Measurements from ENCODE around the gene ATXN1. TPM values are rescaled to one million over a fixed set of nuclear protein-coding genes. Genes with fewer than 3 reads are reported as not detected.

Gene ATXN1
- total and polyA plus RNA-seq, 2 of the 8 experiments (the other 6 are each of a cell fraction or from before 2014, with no cell fraction given) = 1.6 to 4.0 TPM

DNA sequence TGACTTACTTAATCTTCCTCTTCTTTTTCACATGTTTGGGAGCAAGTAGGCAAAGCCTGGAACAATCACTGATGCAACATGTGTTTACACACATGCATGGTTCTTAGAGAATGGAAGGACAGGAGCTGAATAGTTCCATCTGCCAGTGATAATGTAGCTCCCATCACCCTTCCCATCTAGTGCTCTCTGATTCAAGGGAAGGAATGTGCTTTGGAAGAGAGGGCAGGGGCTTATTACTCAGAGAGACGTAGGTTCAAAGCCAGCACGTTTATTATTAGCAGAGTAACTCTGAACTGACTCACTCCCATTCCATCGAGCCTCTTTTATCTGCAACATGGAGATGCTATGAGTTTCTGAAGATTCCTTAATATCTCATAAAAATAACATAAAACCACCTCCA is 311.0 kb downstream of the ATXN1 start:
- Histone ChIP-seq H3K4me2 (ENCODE audit: insufficient read depth in 1 of 2, low read depth in 2 of 2, low read length in 2 of 2) (no peak overlapping the region), H4K8ac (ENCODE audit: extremely low read depth, insufficient read depth, low read length) (no peak overlapping the region), H2BK15ac (ENCODE audit: low read length) (no peak overlapping the region), H2AK5ac (ENCODE audit: low read depth, low read length) (no peak overlapping the region), H4K20me1 (replicated peaks in 1 of 2; ENCODE audit: control insufficient read depth in 1 of 2, insufficient read depth in 2 of 2, low read length in 2 of 2) (no peaks in the 10 kb centered on the region), H2BK20ac (ENCODE audit: low read length) (no peak overlapping the region), H3K4ac (replicated peaks; ENCODE audit: insufficient read length, low read depth, low read length) (no peak overlapping the region), H2AFZ (ENCODE audit: low read length) (no peak overlapping the region), H3K27ac (ENCODE audit: low read depth, low read length) (no peak overlapping the region), H3K4me3 (ENCODE audit: extremely low read depth in 1 of 4, insufficient read depth in 2 of 4, low read depth in 3 of 4, low read length in 4 of 4) (no peak overlapping the region), H3K9me3 (ENCODE audit: insufficient read depth in 2 of 2, low read depth in 1 of 2, low read length in 1 of 2) (no peaks in the 10 kb centered on the region), H3K23me2 (ENCODE audit: low read depth, low read length) (no peaks in the 10 kb centered on the region), H3K79me2 (ENCODE audit: control insufficient read depth in 1 of 2, insufficient read depth in 2 of 2, low read length in 2 of 2) (no peaks in the 10 kb centered on the region), H3K79me1 (ENCODE audit: low read depth, low read length) (no peaks in the 10 kb centered on the region), H2BK12ac (ENCODE audit: low read depth, low read length) (no peak overlapping the region), H3K23ac (ENCODE audit: insufficient read length) (no peak overlapping the region), H3K9ac (replicated peaks in 1 of 4; ENCODE audit: extremely low read depth in 1 of 4, low read depth in 3 of 4, low read length in 3 of 4) (no peak overlapping the region), H2BK120ac (replicated peaks; ENCODE audit: low read depth, low read length) (no peak overlapping the region), H4K5ac (ENCODE audit: insufficient read length, low read depth, low read length) (no peak overlapping the region), H3K4me1 (replicated peaks in 1 of 4; ENCODE audit: control insufficient read depth in 3 of 4, insufficient read depth in 4 of 4, low read length in 3 of 4) (no peaks in the 10 kb centered on the region), H3K27me3 (replicated peaks in 1 of 4; ENCODE audit: control insufficient read depth in 3 of 4, extremely low read depth in 1 of 4, insufficient read depth in 3 of 4, low read length in 3 of 4) (no peaks in the 10 kb centered on the region), H3K56ac (replicated peaks; ENCODE audit: insufficient read length, low read depth, low read length) (no peak overlapping the region), H3K18ac (ENCODE audit: extremely low read depth, low read length) (no peak overlapping the region), H3K14ac (ENCODE audit: insufficient read length) (no peak overlapping the region), H2BK5ac (ENCODE audit: low read depth, low read length) (no peak overlapping the region), H3K36me3 (ENCODE audit: control insufficient read depth in 2 of 4, insufficient read depth in 4 of 4, low read length in 3 of 4) (no peaks in the 10 kb centered on the region), H4K91ac (replicated peaks; ENCODE audit: insufficient read length, low read length) (no peak overlapping the region)
- POLR2A ChIA-PET (ENCODE audit: partially characterized antibody) = interaction anchor here (0.5 kb wide), 1 partner anchor 12 kb away, joined by 3 read pairs; no protein-coding TSS in a partner anchor
- FAIRE-seq (no peak), DNase-seq (ENCODE audit: low read depth in 1 of 2, low spot score in 2 of 2) (no peak)
- WGBS, 2 experiments (ENCODE audit: extremely low coverage in 1 of 2, insufficient coverage in 1 of 2, insufficient read length in 1 of 2, insufficient replicate concordance in 2 of 2, low coverage in 1 of 2, low lambda C conversion rate in 2 of 2, missing lambda C conversion rate in 1 of 2) = 94% methylated on average over 3 of the region's 3 CpGs; no CpG with 5 or more reads in 1 of the 2 experiments
- TF ChIP-seq HDAC2 (IDR thresholded peaks at IDR 0.05; ENCODE audit: borderline replicate concordance in 1 of 2, low read depth in 2 of 2, low read length in 2 of 2) (no peak), JUND (IDR thresholded peaks at IDR 0.05; ENCODE audit: low read length) (no peak), JUN (IDR thresholded peaks at IDR 0.05; ENCODE audit: low read depth, low read length) (no peak), TCF12 (IDR thresholded peaks at IDR 0.05; ENCODE audit: low read depth, low read length) (no peak), NANOG (IDR thresholded peaks at IDR 0.05; ENCODE audit: insufficient read depth, low read depth, low read length, poor library complexity, severe bottlenecking) (no peak), RXRA (IDR thresholded peaks at IDR 0.05; ENCODE audit: insufficient read depth, low read depth, low read length) (no peak), SP4 (IDR thresholded peaks at IDR 0.05; ENCODE audit: low read length) (no peak), CEBPB (IDR thresholded peaks at IDR 0.05; ENCODE audit: low read depth, low read length) (no peak), CTBP2 (IDR thresholded peaks at IDR 0.05; ENCODE audit: borderline replicate concordance, insufficient read depth, insufficient read length, low read length) (no peak), SP1 (IDR thresholded peaks at IDR 0.05; ENCODE audit: low read depth, low read length) (no peak), CHD2 (IDR thresholded peaks at IDR 0.05; ENCODE audit: low read length) (no peak), SAP30 (IDR thresholded peaks at IDR 0.05; ENCODE audit: insufficient read depth, insufficient replicate concordance, low read length) (no peak), ASH2L (IDR thresholded peaks at IDR 0.05; ENCODE audit: low read length) (no peak), RBBP5 (IDR thresholded peaks at IDR 0.05; ENCODE audit: borderline replicate concordance, low read depth, low read length) (no peak)
- TF ChIP-seq, protein P1, sequence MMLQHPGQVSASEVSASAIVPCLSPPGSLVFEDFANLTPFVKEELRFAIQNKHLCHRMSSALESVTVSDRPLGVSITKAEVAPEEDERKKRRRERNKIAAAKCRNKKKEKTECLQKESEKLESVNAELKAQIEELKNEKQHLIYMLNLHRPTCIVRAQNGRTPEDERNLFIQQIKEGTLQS (IDR thresholded peaks at IDR 0.05; ENCODE audit: insufficient read depth, low read depth, low read length) = no peak
- CTCF ChIA-PET (ENCODE audit: partially characterized antibody) = no interaction called here
